SU-DHL-6 (cell line): Measurements from ENCODE around the gene PAIP2B.

Experiments
- CTCF ChIP-seq: fragments of 200-600 bp; sonication (generic); IDR thresholded peaks from one replicate; pipeline ENCODE4 v1.5.1; 2017; ENCODE audit warnings: antibody characterized with exemption, mild to moderate bottlenecking, low read length, moderate library complexity; ENCODE audit not compliant: insufficient read depth, poor library complexity, severe bottlenecking
- EZH2phosphoT487 ChIP-seq: fragments of 200-600 bp; sonication (generic), shearing (Covaris generic); conservative IDR thresholded peaks from 2 replicates; pipeline ENCODE4 v1.6.1; 2018; ENCODE audit warnings: mild to moderate bottlenecking, antibody characterized with exemption, low read length, moderate library complexity, mixed read lengths

GRCh38 chr2:71254078-71254477 is 27.2 kb upstream of the PAIP2B start:
- TF ChIP-seq CTCF: no peak
- TF ChIP-seq EZH2phosphoT487: no peak
